ENCODE results near the gene RNF175. TPM values are rescaled to one million over a fixed set of nuclear protein-coding genes. Genes with fewer than 3 reads are reported as not detected.
A peak's percentile ranks its signal among the peaks of the same experiment; 100 is the strongest.

Gene RNF175
- total RNA-seq, 2 donors from 2014 or later = not detected

GRCh38 chr4:153750197-153750817 is 9.5 kb downstream of the RNF175 start:
- no peaks in the 10 kb centered on the region for H3K4me1 Mint-ChIP-seq (ENCODE audit: low read depth in 2 of 2)
- H3K4me3 Mint-ChIP-seq = no peak overlapping the region
- peak; percentile 60 to 69 for ATAC-seq
- H3K27me3 Mint-ChIP-seq = peaks cover 6 to 13% of the 10 kb centered on the region in 2 donors
- peak; percentile 68 for DNase-seq (ENCODE audit: low spot score)
- H3K36me3 Mint-ChIP-seq = no peaks in the 10 kb centered on the region
- H3K9me3 Mint-ChIP-seq = no peaks in the 10 kb centered on the region
- no peak overlapping the region for H3K27ac Mint-ChIP-seq

GRCh38 chr4:153748378-153748777 is 11.4 kb downstream of the RNF175 start:
- ATAC-seq = no peak
- no peak overlapping the region for H3K4me3 Mint-ChIP-seq
- DNase-seq (ENCODE audit: low spot score) = no peak
- peaks cover 6 to 10% of the 10 kb centered on the region in 2 donors for H3K27me3 Mint-ChIP-seq
- no peak overlapping the region for H3K27ac Mint-ChIP-seq
- no peaks in the 10 kb centered on the region for H3K4me1 Mint-ChIP-seq (ENCODE audit: low read depth in 2 of 2)
- no peaks in the 10 kb centered on the region for H3K9me3 Mint-ChIP-seq
- no peaks in the 10 kb centered on the region for H3K36me3 Mint-ChIP-seq

DNA sequence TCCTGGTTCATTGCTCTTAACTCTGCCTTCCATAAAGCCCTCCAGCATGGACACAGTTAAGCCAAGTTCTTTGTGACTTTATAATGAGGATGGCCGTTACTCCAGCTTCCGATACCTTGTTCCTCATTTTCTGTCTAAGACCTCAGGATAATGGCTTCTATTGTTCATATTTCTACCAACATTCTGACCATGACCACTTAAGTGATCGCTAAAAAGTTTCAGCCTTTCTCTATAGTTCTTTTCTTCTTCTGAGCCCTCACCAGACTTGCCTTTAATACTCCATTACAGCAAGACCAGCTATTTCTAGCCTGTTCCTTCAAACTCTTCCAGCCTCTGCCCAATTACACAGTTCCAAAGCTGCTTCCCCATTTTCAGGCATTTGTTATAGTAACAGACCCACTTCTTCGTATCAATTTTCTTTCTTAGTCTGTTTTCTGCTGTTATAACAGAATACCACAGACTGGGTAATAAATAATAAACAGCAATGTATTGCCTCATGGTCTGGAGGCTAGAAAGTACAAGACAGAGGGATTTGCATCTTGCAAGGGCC is 12.3 kb downstream of the RNF175 start:
- DNase-seq (ENCODE audit: low spot score) (no peak), ATAC-seq (no peak)
- Mint-ChIP-seq H3K4me3 (no peak overlapping the region), H3K27ac (no peak overlapping the region), H3K36me3 (no peaks in the 10 kb centered on the region), H3K27me3 (peaks cover 6 to 10% of the 10 kb centered on the region in 2 donors), H3K4me1 (ENCODE audit: low read depth in 2 of 2) (no peaks in the 10 kb centered on the region), H3K9me3 (no peaks in the 10 kb centered on the region)

- DNase-seq (ENCODE audit: low spot score) (no peak), ATAC-seq (no peak)
- H3K4me1 Mint-ChIP-seq (ENCODE audit: low read depth in 2 of 2) = no peaks in the 10 kb centered on the region
- H3K9me3 Mint-ChIP-seq = peaks cover 2% of the 10 kb centered on the region
- no peak overlapping the region for H3K27ac Mint-ChIP-seq
- peaks cover 3% of the 10 kb centered on the region for H3K36me3 Mint-ChIP-seq
- H3K27me3 Mint-ChIP-seq = peaks cover 4 to 13% of the 10 kb centered on the region in 2 donors
- H3K4me3 Mint-ChIP-seq = no peak overlapping the region
Observed at GRCh38 chr4:153745651-153746050, 14.2 kb downstream of the RNF175 start.

GRCh38 chr4:153741541-153741940 is 18.3 kb downstream of the RNF175 start:
- Mint-ChIP-seq H3K27ac (no peak overlapping the region), H3K27me3 (peaks cover 13 to 32% of the 10 kb centered on the region in 2 donors), H3K9me3 (peaks cover 3% of the 10 kb centered on the region), H3K4me3 (no peak overlapping the region), H3K36me3 (peaks cover 6% of the 10 kb centered on the region), H3K4me1 (ENCODE audit: low read depth in 2 of 2) (no peaks in the 10 kb centered on the region)
- DNase-seq (ENCODE audit: low spot score) (no peak), ATAC-seq (no peak)

DNA sequence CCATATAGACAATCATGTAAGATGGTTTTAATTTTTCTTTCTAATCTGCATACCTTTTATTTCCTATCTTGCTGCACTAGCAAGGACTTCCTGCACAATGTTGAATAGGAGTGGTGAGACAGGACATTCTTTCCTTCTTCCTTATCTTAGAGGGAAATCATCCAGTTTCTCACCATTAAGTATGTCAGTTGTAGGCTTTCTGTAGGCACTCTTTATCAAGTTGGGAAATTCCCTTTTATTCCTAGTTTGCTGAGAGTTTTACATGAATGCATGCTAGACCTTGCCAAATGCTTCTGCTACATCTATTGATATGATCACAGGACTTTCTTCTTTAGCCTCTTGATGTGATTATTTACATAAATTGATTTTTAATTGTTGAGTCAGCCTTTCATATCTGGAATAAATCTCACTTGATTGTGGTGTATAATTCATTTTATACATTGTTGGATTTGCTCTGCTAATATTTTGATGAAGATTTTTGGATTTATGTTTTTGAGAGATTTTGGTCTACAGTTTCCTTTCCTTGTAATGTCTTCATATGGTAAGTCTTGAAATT is 23.8 kb downstream of the RNF175 start:
- Mint-ChIP-seq H3K27ac (no peak overlapping the region), H3K9me3 (peaks cover 3% of the 10 kb centered on the region), H3K4me1 (ENCODE audit: low read depth in 2 of 2) (peaks cover 0 to 4% of the 10 kb centered on the region in 2 donors), H3K27me3 (peaks cover 26 to 67% of the 10 kb centered on the region in 2 donors), H3K4me3 (no peak overlapping the region), H3K36me3 (peaks cover 6% of the 10 kb centered on the region)
- ATAC-seq (no peak), DNase-seq (ENCODE audit: low spot score) (no peak)

- no peak overlapping the region for H3K4me3 Mint-ChIP-seq
- H3K27me3 Mint-ChIP-seq = peaks cover 18 to 48% of the 10 kb centered on the region in 2 donors
- DNase-seq (ENCODE audit: low spot score) (no peak), ATAC-seq (no peak)
- no peaks in the 10 kb centered on the region for H3K9me3 Mint-ChIP-seq
- H3K27ac Mint-ChIP-seq = no peak overlapping the region
- peaks cover 0 to 4% of the 10 kb centered on the region in 2 donors for H3K4me1 Mint-ChIP-seq (ENCODE audit: low read depth in 2 of 2)
- no peaks in the 10 kb centered on the region for H3K36me3 Mint-ChIP-seq
Observed at GRCh38 chr4:153733751-153734448, 25.9 kb downstream of the RNF175 start.

DNA sequence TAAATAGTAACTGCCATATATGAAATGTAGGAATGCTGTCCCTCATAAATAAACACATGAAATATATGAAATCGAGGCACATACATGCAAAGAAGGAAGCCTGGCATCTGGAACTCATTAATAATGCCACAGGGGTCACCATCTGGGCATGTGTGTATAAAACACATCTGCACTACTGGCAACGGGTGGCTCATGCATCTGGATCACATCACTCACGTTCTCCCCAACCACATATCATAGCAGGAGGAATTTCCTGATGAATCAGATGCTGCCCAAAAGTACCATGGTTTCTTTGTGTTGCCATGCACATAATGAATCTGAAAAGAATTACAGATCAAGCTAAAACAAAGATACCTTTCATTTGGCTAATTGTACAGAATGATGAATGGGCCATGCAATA is 28.6 kb downstream of the RNF175 start:
- H3K9me3 Mint-ChIP-seq = no peaks in the 10 kb centered on the region
- H3K27me3 Mint-ChIP-seq = peaks cover 16 to 33% of the 10 kb centered on the region in 2 donors
- no peak overlapping the region for H3K4me3 Mint-ChIP-seq
- peaks cover 0 to 4% of the 10 kb centered on the region in 2 donors for H3K4me1 Mint-ChIP-seq (ENCODE audit: low read depth in 2 of 2)
- H3K36me3 Mint-ChIP-seq = no peaks in the 10 kb centered on the region
- H3K27ac Mint-ChIP-seq = no peak overlapping the region
- no peak for ATAC-seq
- no peak for DNase-seq (ENCODE audit: low spot score)

- H3K4me1 Mint-ChIP-seq (ENCODE audit: low read depth in 2 of 2) = peaks cover 0 to 4% of the 10 kb centered on the region in 2 donors
- no peaks in the 10 kb centered on the region for H3K9me3 Mint-ChIP-seq
- H3K36me3 Mint-ChIP-seq = no peaks in the 10 kb centered on the region
- no peak overlapping the region for H3K27ac Mint-ChIP-seq
- H3K27me3 Mint-ChIP-seq = peaks cover 16 to 19% of the 10 kb centered on the region in 2 donors
- DNase-seq (ENCODE audit: low spot score) (no peak), ATAC-seq (no peak)
- no peak overlapping the region for H3K4me3 Mint-ChIP-seq
Observed at GRCh38 chr4:153729895-153730294, 29.9 kb downstream of the RNF175 start.

GRCh38 chr4:153728660-153729059 is 31.2 kb downstream of the RNF175 start:
- Mint-ChIP-seq H3K27ac (no peak overlapping the region), H3K27me3 (peaks cover 13 to 14% of the 10 kb centered on the region in 2 donors), H3K9me3 (no peaks in the 10 kb centered on the region), H3K4me3 (no peak overlapping the region), H3K4me1 (ENCODE audit: low read depth in 2 of 2) (peaks cover 0 to 2% of the 10 kb centered on the region in 2 donors), H3K36me3 (no peaks in the 10 kb centered on the region)
- DNase-seq (ENCODE audit: low spot score) = no peak
- no peak for ATAC-seq

- DNase-seq (ENCODE audit: low spot score) (no peak), ATAC-seq (no peak)
- H3K4me3 Mint-ChIP-seq = no peak overlapping the region
- no peaks in the 10 kb centered on the region for H3K9me3 Mint-ChIP-seq
- H3K36me3 Mint-ChIP-seq = no peaks in the 10 kb centered on the region
- H3K27ac Mint-ChIP-seq = no peak overlapping the region
- H3K27me3 Mint-ChIP-seq = peaks cover 8 to 9% of the 10 kb centered on the region in 2 donors
- H3K4me1 Mint-ChIP-seq (ENCODE audit: low read depth in 2 of 2) = no peaks in the 10 kb centered on the region
Observed at GRCh38 chr4:153728151-153728550, 31.7 kb downstream of the RNF175 start.

DNA sequence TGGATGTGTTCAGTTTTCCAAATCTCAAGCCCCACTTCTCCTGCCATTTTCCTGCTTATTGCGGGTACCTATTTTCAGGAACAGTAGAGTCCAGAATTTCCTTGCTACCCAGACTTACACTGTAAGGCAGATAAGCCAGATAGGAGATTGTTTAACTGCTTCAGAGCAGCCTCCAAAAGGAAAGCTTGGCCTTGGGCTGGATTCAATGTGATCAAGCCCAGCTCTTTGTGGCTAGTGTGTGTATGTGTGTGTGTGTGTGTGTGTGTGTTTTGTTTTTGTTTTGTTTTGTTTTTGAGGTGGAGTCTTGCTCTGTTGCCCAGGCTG is 34.0 kb downstream of the RNF175 start:
- no peaks in the 10 kb centered on the region for H3K36me3 Mint-ChIP-seq
- ATAC-seq (no peak), DNase-seq (ENCODE audit: low spot score) (no peak)
- peaks cover 0 to 8% of the 10 kb centered on the region in 2 donors for H3K27me3 Mint-ChIP-seq
- no peaks in the 10 kb centered on the region for H3K4me1 Mint-ChIP-seq (ENCODE audit: low read depth in 2 of 2)
- no peak overlapping the region for H3K27ac Mint-ChIP-seq
- H3K9me3 Mint-ChIP-seq = no peaks in the 10 kb centered on the region
- H3K4me3 Mint-ChIP-seq = no peak overlapping the region

- Mint-ChIP-seq H3K4me1 (ENCODE audit: low read depth in 2 of 2) (no peaks in the 10 kb centered on the region), H3K9me3 (no peaks in the 10 kb centered on the region), H3K27ac (no peak overlapping the region), H3K36me3 (no peaks in the 10 kb centered on the region), H3K4me3 (no peak overlapping the region), H3K27me3 (peaks cover 0 to 8% of the 10 kb centered on the region in 2 donors)
- DNase-seq (ENCODE audit: low spot score) = no peak
- peak in 1 of 2 donors; percentile 24 for ATAC-seq
Observed at GRCh38 chr4:153725136-153725830, 34.5 kb downstream of the RNF175 start.

- no peak for ATAC-seq
- H3K9me3 Mint-ChIP-seq = no peaks in the 10 kb centered on the region
- no peaks in the 10 kb centered on the region for H3K4me1 Mint-ChIP-seq (ENCODE audit: low read depth in 2 of 2)
- DNase-seq (ENCODE audit: low spot score) = no peak
- no peaks in the 10 kb centered on the region for H3K36me3 Mint-ChIP-seq
- no peak overlapping the region for H3K27ac Mint-ChIP-seq
- H3K27me3 Mint-ChIP-seq = peaks cover 3 to 8% of the 10 kb centered on the region in 2 donors
- no peak overlapping the region for H3K4me3 Mint-ChIP-seq
Observed at GRCh38 chr4:153724606-153725005, 35.2 kb downstream of the RNF175 start.

All from natural killer cell treated with Interleukin-12 subunit alpha and Interleukin-12 subunit beta and Interleukin-15 and Interleukin-18, amount 100 ng/mL, for 72 hours (primary cell).